PC-9 (cell line): ENCODE results near the gene FARP1.

Source experiments
- CTCF ChIP-seq: fragments of 200-600 bp; sonication (generic); conservative IDR thresholded peaks from 2 replicates; pipeline ENCODE4 v1.6.1; 2017; ENCODE audit warnings: mixed run types, antibody characterized with exemption, mild to moderate bottlenecking, moderate library complexity
- EZH2 ChIP-seq: fragments of 200-600 bp; sonication (generic); IDR thresholded peaks from 2 replicates; pipeline ENCODE4 v1.8.0; 2017; ENCODE audit warnings: antibody characterized with exemption, low read depth

GRCh38 chr13:98326291-98326690 lies 183.4 kb downstream of the FARP1 start:
- TF ChIP-seq CTCF, result no peak
- TF ChIP-seq EZH2, result no peak
